Mammary epithelial cell (primary cell): Measurements from ENCODE around the gene SYNE1.

ENCODE experiments used
- CTCF ChIP-seq, 2 donors: IDR thresholded peaks in 1 of 2; conservative IDR thresholded peaks in 1 of 2; 2 replicates each; pipeline ENCODE4 v1.5.1; 2011 to 2012; ENCODE audit warnings: inconsistent platforms in 2 of 2, low read length in 2 of 2, mild to moderate bottlenecking in 2 of 2, control low read depth in 1 of 2, low read depth in 1 of 2; ENCODE audit not compliant: insufficient read depth in 1 of 2; ENCODE audit errors: extremely low read depth in 1 of 2
- EZH2 ChIP-seq: IDR thresholded peaks from 2 replicates; pipeline ENCODE4 v1.6.1; 2012; ENCODE audit warnings: low read length, inconsistent platforms, borderline replicate concordance

DNA sequence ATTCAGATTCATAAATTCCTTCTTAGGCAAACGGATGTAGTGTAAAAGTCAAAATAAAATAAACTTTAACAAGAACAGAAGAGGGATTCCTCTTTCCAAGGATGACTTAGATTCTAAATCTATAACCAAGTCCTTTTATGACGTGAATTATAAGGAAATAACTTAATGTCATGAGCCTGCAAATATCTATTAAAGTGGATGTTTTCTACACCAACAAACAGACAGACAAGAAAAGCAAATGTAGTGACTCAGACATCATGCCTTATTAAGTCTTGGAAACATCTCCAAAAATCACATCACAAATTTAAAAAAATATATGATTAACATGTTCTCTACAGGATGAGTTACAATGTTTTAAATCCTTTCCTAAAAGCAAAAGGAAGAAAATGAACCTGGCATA is 432.6 kb downstream of the SYNE1 start:
- TF ChIP-seq CTCF (conservative IDR thresholded peaks at IDR 0.05 in 1 of 2, IDR thresholded peaks at IDR 0.05 in 1 of 2; ENCODE audit: extremely low read depth in 1 of 2, insufficient read depth in 1 of 2, low read depth in 1 of 2, low read length in 2 of 2) (no peak), EZH2 (no peak)
